GM12892 (cell line): ENCODE measurements around the gene TEX14.

Source experiments
- POLR2A ChIP-seq: IDR thresholded peaks from 2 replicates; pipeline ENCODE4 v1.6.1; 2011; ENCODE audit warnings: low read depth, low read length, control low read depth
- POLR2AphosphoS5 ChIP-seq: IDR thresholded peaks from 2 replicates; pipeline ENCODE4 v1.6.1; 2011; ENCODE audit warnings: low read depth, low read length, control low read depth
- TAF1 ChIP-seq: IDR thresholded peaks from 2 replicates; pipeline ENCODE4 v1.6.1; 2011; ENCODE audit warnings: low read depth, mild to moderate bottlenecking, control low read depth, low read length, borderline replicate concordance

- no peak for TF ChIP-seq POLR2A
- TF ChIP-seq POLR2AphosphoS5 = no peak
- TF ChIP-seq TAF1 = no peak
These were observed 170.9 kb downstream of the TEX14 start for GRCh38 chr17:58520843-58521430.
